HepG2 (cell line): ENCODE data around the gene TXNDC12. TPM values are rescaled to one million over a fixed set of nuclear protein-coding genes. Genes with fewer than 3 reads are reported as not detected.

ENCODE experiments used
- CBX2 ChIP-seq, 2 experiments: fragments of 200-600 bp in 1 of 2; sonication (generic); formaldehyde crosslinking in 1 of 2; IDR thresholded peaks; 2 replicates each; pipeline versions ENCODE4 v1.7.0 to v1.8.1; 2018 to 2022; ENCODE audit warnings: low read depth in 2 of 2, low read length in 1 of 2, mild to moderate bottlenecking in 1 of 2, missing genetic modification reagents in 1 of 2
- ESRRA ChIP-seq: sonication (generic); formaldehyde crosslinking; IDR thresholded peaks from 2 replicates; pipeline ENCODE4 v1.5.1; 2020; ENCODE audit warnings: mild to moderate bottlenecking, low read depth, missing genetic modification reagents
- ETV6 ChIP-seq: sonication (generic); formaldehyde crosslinking; conservative IDR thresholded peaks from 2 replicates; pipeline ENCODE4 v1.4.0; 2020; ENCODE audit warnings: missing genetic modification reagents
- JUN ChIP-seq: sonication (generic); formaldehyde crosslinking; IDR thresholded peaks from 2 replicates; pipeline ENCODE4 v1.4.0; 2020; ENCODE audit warnings: mild to moderate bottlenecking, missing genetic modification reagents
- KLF9 ChIP-seq: IDR thresholded peaks from 2 replicates; pipeline ENCODE4 v1.6.1; 2016; ENCODE audit warnings: low read depth
- MAZ ChIP-seq, 2 experiments: sonication (generic) in 1 of 2; formaldehyde crosslinking in 1 of 2; IDR thresholded peaks; 2 replicates each; pipeline versions ENCODE4 v1.5.0 to v1.6.1; 2012 to 2020; ENCODE audit warnings: low read depth in 2 of 2, mild to moderate bottlenecking in 2 of 2, borderline replicate concordance in 1 of 2, improper control_type of control experiment in 1 of 2, low read length in 1 of 2, missing genetic modification reagents in 1 of 2, moderate library complexity in 1 of 2
- NFE2L1 ChIP-seq: sonication (generic); formaldehyde crosslinking; IDR thresholded peaks from 2 replicates; pipeline ENCODE4 v1.4.0; 2020; ENCODE audit warnings: missing genetic modification reagents, mild to moderate bottlenecking, borderline replicate concordance
- RAD51 ChIP-seq: fragments of 450-650 bp; IDR thresholded peaks from 2 replicates; pipeline ENCODE4 v1.6.1; 2016; ENCODE audit warnings: borderline replicate concordance
- RFXANK ChIP-seq: IDR thresholded peaks from 2 replicates; pipeline ENCODE4 v1.6.1; 2016
- RFXAP ChIP-seq: sonication (generic); formaldehyde crosslinking; IDR thresholded peaks from 2 replicates; pipeline ENCODE4 v1.4.0; 2020; ENCODE audit warnings: missing genetic modification reagents, borderline replicate concordance
- STAT5B ChIP-seq: sonication (generic); formaldehyde crosslinking; IDR thresholded peaks from 2 replicates; pipeline ENCODE4 v1.4.0; 2020; ENCODE audit warnings: missing genetic modification reagents
- TAF1 ChIP-seq: sonication (generic); formaldehyde crosslinking; IDR thresholded peaks from 2 replicates; pipeline ENCODE4 v1.4.0; 2020; ENCODE audit warnings: missing genetic modification reagents
- ZFP90 ChIP-seq: sonication (generic); formaldehyde crosslinking; IDR thresholded peaks from 2 replicates; pipeline ENCODE4 v1.8.0; 2022; ENCODE audit warnings: missing genetic modification reagents, mild to moderate bottlenecking, inconsistent platforms, borderline replicate concordance
- ZNF264 ChIP-seq: sonication (generic); formaldehyde crosslinking; IDR thresholded peaks from 2 replicates; pipeline ENCODE4 v1.4.0; 2020; ENCODE audit warnings: missing genetic modification reagents
- ZNF382 ChIP-seq: sonication (generic); formaldehyde crosslinking; IDR thresholded peaks from 2 replicates; pipeline ENCODE4 v1.5.0; 2020; ENCODE audit warnings: missing genetic modification reagents, mild to moderate bottlenecking, borderline replicate concordance
- ZNF839 ChIP-seq: sonication (generic); formaldehyde crosslinking; IDR thresholded peaks from 2 replicates; pipeline ENCODE4 v1.4.0; 2020; ENCODE audit warnings: missing genetic modification reagents, mild to moderate bottlenecking, borderline replicate concordance
- ZNF879 ChIP-seq: sonication (generic); formaldehyde crosslinking; IDR thresholded peaks from 2 replicates; pipeline ENCODE4 v1.8.1; 2023; ENCODE audit warnings: missing genetic modification reagents
- polyA plus RNA-seq, 8 experiments: library from polyadenylated mRNA; depleted of rRNA in 3 of 8; stranded (reverse) in 7 of 8; unstranded in 1 of 8; fragments of >200 nt; fragmentation: Illumina TruSeq in 4 of 8; extraction: Trizol in 4 of 8; gene quantifications; 2 replicates each; pipeline versions ENCODE4 v1.2.1 to v1.2.3, GENCODE V29; 2011 to 2016; ENCODE audit warnings: low read depth in 4 of 8, missing spikeins in 1 of 8, mixed read lengths in 1 of 8; ENCODE audit not compliant: insufficient read depth in 1 of 8
- total RNA-seq, 5 experiments: library from RNA; depleted of rRNA; stranded (reverse); fragments of >200 nt; fragmentation: Illumina TruSeq; extraction: Trizol; gene quantifications; 2 replicates each; pipeline ENCODE4 v1.2.3, GENCODE V29; 2016; ENCODE audit warnings: low read depth in 1 of 5
- TF ChIP-seq, protein P1 (sequence below): sonication (generic); formaldehyde crosslinking; IDR thresholded peaks from 2 replicates; pipeline ENCODE4 v1.5.1; 2020; ENCODE audit warnings: missing genetic modification reagents, mild to moderate bottlenecking, borderline replicate concordance
- TF ChIP-seq, protein P2 (sequence below): sonication (generic); formaldehyde crosslinking; IDR thresholded peaks from 2 replicates; pipeline ENCODE4 v1.4.0; 2020; ENCODE audit warnings: missing genetic modification reagents
- TF ChIP-seq, protein P3 (sequence below): sonication (generic); formaldehyde crosslinking; IDR thresholded peaks from 2 replicates; pipeline ENCODE4 v1.5.0; 2020; ENCODE audit warnings: missing genetic modification reagents
- TF ChIP-seq, protein P4 (sequence below): sonication (generic); formaldehyde crosslinking; IDR thresholded peaks from 2 replicates; pipeline ENCODE4 v1.4.0; 2020; ENCODE audit warnings: missing genetic modification reagents
- TF ChIP-seq, protein P5 (sequence below): sonication (generic); formaldehyde crosslinking; IDR thresholded peaks from 2 replicates; pipeline ENCODE4 v1.8.0; 2022; ENCODE audit warnings: mild to moderate bottlenecking, missing genetic modification reagents

The TXNDC12 gene
- total and polyA plus RNA-seq, 2 of the 13 experiments (the other 11 are each of a cell fraction or from before 2014, with no cell fraction given), result 65.6 to 67.2 TPM

DNA sequence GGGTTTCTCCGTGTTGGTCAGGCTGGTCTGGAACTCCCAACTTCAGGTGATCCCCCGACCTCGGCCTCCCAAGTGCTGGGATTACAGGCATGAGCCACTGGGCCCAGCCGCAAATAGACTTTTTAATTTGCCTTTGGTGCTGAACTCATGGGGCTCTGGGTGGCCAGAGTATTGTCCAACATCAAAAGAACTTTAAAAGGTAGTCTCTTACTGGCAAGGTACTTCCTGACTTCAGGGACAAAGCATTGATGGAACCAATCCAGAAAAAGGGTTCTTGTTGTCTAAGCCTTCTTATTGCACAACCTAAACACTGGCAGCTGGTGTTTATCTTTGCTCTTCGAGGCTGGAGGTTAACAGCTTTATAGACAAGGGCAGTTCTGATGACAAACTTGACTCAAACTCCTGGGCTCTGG is 17.6 kb downstream of the TXNDC12 start (continued):
- TF ChIP-seq, protein P1, sequence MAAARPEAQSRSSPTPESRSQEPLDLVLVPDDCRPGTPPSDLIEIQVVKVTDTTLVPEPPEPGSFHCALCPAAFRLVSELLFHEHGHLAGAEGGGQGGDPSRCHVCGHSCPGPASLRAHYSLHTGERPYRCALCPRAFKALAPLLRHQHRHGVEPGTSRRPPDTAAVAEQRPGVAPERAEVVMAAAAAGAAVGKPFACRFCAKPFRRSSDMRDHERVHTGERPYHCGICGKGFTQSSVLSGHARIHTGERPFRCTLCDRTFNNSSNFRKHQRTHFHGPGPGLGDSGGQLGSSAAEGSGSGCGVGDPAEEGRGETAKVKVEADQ, result 0 out of 2 replicates have a peak, but pooled peaks have one; percentile 36
- TF ChIP-seq CBX2 (IDR thresholded peaks at IDR 0.05; ENCODE audit: low read depth, low read length) (no peak), CBX2 (CRISPR knock-in tag; IDR thresholded peaks at IDR 0.05; ENCODE audit: low read depth) (no peak), ZNF382 (CRISPR knock-in tag) (no peak), MAZ (IDR thresholded peaks at IDR 0.05; ENCODE audit: borderline replicate concordance, low read depth, low read length) (no peak), MAZ (CRISPR knock-in tag; IDR thresholded peaks at IDR 0.05; ENCODE audit: low read depth) (peak; percentile 50), NFE2L1 (CRISPR knock-in tag) (no peak), ZNF839 (no peak), ZNF264 (peak; percentile 97), KLF9 (CRISPR knock-in tag) (no peak), RAD51 (no peak), ESRRA (CRISPR knock-in tag) (peak; percentile 70; the same call in 1 of the 2 replicates), TAF1 (CRISPR knock-in tag) (no peak), ETV6 (CRISPR knock-in tag) (no peak), JUN (CRISPR knock-in tag) (peak; percentile 71; the same call in 1 of the 2 replicates), ZFP90 (CRISPR knock-in tag) (0 out of 2 replicates have a peak, but pooled peaks have one; percentile 35), STAT5B (CRISPR knock-in tag) (0 out of 2 replicates have a peak, but pooled peaks have one; percentile 63), RFXAP (CRISPR knock-in tag) (peak; percentile 82; the same call in 1 of the 2 replicates), ZNF879 (CRISPR knock-in tag) (no peak), RFXANK (CRISPR knock-in tag) (0 out of 2 replicates have a peak, but pooled peaks have one; percentile 57)
- TF ChIP-seq, protein P2, sequence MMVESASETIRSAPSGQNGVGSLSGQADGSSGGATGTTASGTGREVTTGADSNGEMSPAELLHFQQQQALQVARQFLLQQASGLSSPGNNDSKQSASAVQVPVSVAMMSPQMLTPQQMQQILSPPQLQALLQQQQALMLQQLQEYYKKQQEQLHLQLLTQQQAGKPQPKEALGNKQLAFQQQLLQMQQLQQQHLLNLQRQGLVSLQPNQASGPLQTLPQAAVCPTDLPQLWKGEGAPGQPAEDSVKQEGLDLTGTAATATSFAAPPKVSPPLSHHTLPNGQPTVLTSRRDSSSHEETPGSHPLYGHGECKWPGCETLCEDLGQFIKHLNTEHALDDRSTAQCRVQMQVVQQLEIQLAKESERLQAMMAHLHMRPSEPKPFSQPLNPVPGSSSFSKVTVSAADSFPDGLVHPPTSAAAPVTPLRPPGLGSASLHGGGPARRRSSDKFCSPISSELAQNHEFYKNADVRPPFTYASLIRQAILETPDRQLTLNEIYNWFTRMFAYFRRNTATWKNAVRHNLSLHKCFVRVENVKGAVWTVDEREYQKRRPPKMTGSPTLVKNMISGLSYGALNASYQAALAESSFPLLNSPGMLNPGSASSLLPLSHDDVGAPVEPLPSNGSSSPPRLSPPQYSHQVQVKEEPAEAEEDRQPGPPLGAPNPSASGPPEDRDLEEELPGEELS, result peak; percentile 99
- TF ChIP-seq, protein P3, sequence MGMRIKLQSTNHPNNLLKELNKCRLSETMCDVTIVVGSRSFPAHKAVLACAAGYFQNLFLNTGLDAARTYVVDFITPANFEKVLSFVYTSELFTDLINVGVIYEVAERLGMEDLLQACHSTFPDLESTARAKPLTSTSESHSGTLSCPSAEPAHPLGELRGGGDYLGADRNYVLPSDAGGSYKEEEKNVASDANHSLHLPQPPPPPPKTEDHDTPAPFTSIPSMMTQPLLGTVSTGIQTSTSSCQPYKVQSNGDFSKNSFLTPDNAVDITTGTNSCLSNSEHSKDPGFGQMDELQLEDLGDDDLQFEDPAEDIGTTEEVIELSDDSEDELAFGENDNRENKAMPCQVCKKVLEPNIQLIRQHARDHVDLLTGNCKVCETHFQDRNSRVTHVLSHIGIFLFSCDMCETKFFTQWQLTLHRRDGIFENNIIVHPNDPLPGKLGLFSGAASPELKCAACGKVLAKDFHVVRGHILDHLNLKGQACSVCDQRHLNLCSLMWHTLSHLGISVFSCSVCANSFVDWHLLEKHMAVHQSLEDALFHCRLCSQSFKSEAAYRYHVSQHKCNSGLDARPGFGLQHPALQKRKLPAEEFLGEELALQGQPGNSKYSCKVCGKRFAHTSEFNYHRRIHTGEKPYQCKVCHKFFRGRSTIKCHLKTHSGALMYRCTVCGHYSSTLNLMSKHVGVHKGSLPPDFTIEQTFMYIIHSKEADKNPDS (CRISPR knock-in tag), result peak; percentile 98
- TF ChIP-seq, protein P4, sequence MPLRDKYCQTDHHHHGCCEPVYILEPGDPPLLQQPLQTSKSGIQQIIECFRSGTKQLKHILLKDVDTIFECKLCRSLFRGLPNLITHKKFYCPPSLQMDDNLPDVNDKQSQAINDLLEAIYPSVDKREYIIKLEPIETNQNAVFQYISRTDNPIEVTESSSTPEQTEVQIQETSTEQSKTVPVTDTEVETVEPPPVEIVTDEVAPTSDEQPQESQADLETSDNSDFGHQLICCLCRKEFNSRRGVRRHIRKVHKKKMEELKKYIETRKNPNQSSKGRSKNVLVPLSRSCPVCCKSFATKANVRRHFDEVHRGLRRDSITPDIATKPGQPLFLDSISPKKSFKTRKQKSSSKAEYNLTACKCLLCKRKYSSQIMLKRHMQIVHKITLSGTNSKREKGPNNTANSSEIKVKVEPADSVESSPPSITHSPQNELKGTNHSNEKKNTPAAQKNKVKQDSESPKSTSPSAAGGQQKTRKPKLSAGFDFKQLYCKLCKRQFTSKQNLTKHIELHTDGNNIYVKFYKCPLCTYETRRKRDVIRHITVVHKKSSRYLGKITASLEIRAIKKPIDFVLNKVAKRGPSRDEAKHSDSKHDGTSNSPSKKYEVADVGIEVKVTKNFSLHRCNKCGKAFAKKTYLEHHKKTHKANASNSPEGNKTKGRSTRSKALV (CRISPR knock-in tag), result peak; percentile 85
- TF ChIP-seq, protein P5, sequence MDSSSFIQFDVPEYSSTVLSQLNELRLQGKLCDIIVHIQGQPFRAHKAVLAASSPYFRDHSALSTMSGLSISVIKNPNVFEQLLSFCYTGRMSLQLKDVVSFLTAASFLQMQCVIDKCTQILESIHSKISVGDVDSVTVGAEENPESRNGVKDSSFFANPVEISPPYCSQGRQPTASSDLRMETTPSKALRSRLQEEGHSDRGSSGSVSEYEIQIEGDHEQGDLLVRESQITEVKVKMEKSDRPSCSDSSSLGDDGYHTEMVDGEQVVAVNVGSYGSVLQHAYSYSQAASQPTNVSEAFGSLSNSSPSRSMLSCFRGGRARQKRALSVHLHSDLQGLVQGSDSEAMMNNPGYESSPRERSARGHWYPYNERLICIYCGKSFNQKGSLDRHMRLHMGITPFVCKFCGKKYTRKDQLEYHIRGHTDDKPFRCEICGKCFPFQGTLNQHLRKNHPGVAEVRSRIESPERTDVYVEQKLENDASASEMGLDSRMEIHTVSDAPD (CRISPR knock-in tag), result peak; percentile 39; the same call in 1 of the 2 replicates
